Activated CD4-positive, alpha-beta T cell treated with anti-CD3 and anti-CD28 coated beads, Interleukin-2, amount 10 ng/mL, durations not matched to agents 24 days and 14 days (primary cell): ENCODE results near the gene PTPRN2. TPM values are rescaled to one million over a fixed set of nuclear protein-coding genes. Genes with fewer than 3 reads are reported as not detected.
"Not testable (repeated sequence)": the region's sequence is repeated elsewhere in the genome, so short reads cannot be mapped to it uniquely, and the experiment has no call there.

Experiments used
- DNase-seq: peaks from one replicate; pipeline ENCODE4 v3.0.0; 2022
- H3K27ac Mint-ChIP-seq: one replicate; pipeline ENCODE4 v1.8.0; 2022; ENCODE audit warnings: mild to moderate bottlenecking, mixed read lengths
- H3K27me3 Mint-ChIP-seq: one replicate; pipeline ENCODE4 v1.8.0; 2022; ENCODE audit warnings: mixed read lengths
- H3K36me3 Mint-ChIP-seq: one replicate; pipeline ENCODE4 v1.8.0; 2022; ENCODE audit warnings: low read depth, mild to moderate bottlenecking, mixed read lengths
- H3K4me1 Mint-ChIP-seq: one replicate; pipeline ENCODE4 v1.8.0; 2021; ENCODE audit warnings: mixed read lengths
- H3K4me3 Mint-ChIP-seq: one replicate; pipeline ENCODE4 v1.8.0; 2022; ENCODE audit warnings: mild to moderate bottlenecking, moderate library complexity, mixed read lengths
- H3K9me3 Mint-ChIP-seq: one replicate; pipeline ENCODE4 v1.8.0; 2021; ENCODE audit warnings: mixed read lengths
- intact Hi-C: fragments of 100-400 bp; cut with micrococcal nuclease; formaldehyde crosslinking; loops from one replicate; pipeline ENCODE4 v1.15.1; 2023
- total RNA-seq: library from RNA; stranded (reverse); gene quantifications from 2 replicates; pipeline ENCODE4 v1.2.3, GENCODE V29; 2022

PTPRN2 gene
- 0.31 and 0.33 TPM in 2 replicates for total RNA-seq

DNA sequence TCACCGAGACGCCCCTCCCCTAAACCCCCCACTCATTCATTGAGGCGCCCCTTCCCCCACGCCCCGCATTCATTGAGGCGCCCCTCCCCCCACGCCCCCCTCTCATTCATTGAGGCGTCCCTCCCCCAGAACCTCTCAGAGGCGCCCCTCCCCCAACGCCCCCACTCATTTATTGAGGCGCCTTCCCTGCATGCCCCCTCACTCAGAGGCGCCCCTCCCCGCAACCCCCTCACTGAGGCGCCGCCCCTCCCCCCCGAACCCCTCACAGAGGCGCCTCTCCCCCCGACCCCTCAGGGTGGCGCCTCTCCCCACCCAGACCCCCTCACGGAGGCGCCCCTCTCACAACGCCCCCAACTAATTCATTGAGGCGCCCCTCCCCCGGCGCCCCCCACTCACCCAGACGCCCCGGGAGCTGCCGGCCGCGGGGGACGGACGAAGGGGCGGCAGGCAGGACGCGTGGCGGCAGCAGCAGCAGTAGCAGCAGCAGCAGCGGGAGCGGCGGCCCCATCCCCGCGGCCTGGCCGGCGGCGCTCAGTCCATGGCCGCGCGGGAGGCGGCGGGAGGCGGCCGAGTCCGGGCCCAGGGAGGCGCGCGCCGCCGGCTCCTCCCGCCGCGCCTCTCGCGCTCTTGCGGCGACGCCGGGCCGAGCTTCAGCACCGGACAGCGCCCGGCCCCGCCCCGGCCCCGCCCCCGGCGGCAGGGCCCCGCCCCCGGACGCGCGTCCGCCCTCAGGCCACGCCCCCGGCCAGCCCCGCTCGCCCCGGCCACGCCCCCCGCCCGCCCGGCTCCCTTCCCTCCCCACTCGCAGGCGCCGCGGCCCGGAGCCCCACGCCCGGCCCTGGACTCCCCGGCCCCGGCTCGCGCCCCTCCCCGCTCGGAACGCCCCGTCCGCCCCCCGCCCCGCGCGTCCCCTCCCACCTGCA is at the start of gene PTPRN2:
Gene PTPRN2, minus strand, starts transcription at position 662 of the 923 bp plus-strand sequence.
- Mint-ChIP-seq H3K4me1 (no peaks in the 10 kb centered on the region), H3K27me3 (peaks cover 28% of the 10 kb centered on the region), H3K27ac (no peak within 1 kb of the TSS), H3K36me3 (no peaks in the 10 kb centered on the region), H3K9me3 (peaks cover 3% of the 10 kb centered on the region), H3K4me3 (peak within 1 kb of the TSS; percentile 37)
- intact Hi-C loops = no loop called here
- peak; percentile 84 for DNase-seq

DNA sequence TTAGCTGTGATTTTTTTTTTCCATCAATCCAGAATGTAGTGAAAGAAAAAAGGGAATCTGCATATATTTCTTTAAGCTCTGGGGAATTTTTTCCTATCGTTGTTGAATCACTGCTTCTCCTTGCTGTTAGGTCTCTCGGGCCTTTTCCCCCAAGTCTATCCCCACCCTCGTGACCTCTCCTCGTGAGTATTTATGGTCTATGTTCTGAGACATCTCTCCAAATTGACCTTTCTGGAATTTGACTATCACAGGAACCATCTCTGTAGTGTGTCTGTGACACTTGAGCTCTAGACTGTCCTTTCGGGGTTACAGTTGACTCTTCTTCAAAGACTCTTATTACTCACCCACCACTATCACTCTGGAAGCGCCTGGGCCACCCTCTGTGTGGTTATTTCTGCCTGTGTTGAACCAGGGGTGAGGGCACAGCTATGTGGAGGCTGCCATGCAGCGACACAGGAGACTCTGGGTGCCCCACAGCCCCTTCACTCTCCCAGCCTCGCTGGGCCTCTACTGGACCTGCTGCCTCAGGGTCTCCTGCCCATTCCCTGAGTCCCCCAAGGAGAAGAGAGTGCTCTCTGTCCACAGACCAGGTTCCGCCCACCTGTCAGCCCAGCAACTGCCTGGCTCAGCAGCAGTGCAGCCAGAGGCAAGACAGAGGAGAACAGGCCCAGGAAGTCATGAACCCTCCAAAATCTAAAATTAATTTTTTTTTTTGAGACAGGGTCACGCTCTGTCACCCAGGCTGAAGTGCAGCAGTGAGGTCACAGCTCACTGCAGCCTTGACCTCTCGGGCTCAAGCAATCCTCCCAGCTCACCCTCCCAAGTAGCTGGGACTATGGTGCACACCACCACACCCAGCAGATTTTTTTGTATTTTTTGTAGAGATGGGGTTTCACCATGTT is 45.7 kb upstream of the PTPRN2 start:
- Mint-ChIP-seq H3K27ac (peak overlapping the region; percentile 17), H3K4me1 (peaks cover 3% of the 10 kb centered on the region), H3K36me3 (peaks cover 50% of the 10 kb centered on the region), H3K27me3 (no peaks in the 10 kb centered on the region), H3K4me3 (no peak overlapping the region), H3K9me3 (no peaks in the 10 kb centered on the region)
- DNase-seq = no peak
- intact Hi-C loops = no loop called here

DNA sequence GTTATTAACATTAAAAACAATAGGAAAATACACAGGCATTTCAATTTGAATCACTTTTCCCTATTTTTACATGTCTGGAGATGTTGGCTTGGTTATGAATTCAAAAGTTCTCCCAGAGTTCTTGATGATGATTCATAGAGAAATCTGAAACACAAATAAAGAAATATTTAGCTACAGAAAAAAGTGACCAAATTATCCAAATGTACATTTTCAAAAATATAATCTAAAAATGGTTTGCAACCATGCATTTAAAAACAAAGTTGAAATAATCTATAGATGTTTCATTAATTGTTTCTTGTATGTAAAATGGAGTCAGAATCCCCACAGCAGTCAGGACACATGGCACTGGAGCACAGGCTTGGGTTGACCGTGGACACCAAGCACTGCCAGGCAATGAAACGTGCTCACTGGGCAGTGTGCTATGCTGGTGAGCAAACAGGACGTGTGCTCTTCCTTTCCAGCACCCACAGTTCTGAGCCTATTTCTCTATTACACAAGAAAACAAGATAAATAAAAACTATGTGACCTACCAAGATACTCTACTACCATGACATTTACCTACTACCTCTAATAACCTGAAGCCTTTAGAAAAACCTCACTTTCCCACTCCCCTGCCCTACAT is 44.1 kb upstream of the PTPRN2 start:
- Mint-ChIP-seq H3K9me3 (no peaks in the 10 kb centered on the region), H3K36me3 (peaks cover 49% of the 10 kb centered on the region), H3K27ac (no peak overlapping the region), H3K4me3 (no peak overlapping the region), H3K27me3 (no peaks in the 10 kb centered on the region), H3K4me1 (peaks cover 3% of the 10 kb centered on the region)
- intact Hi-C loops = no loop called here
- DNase-seq = no peak

- H3K9me3 Mint-ChIP-seq, H3K27me3 Mint-ChIP-seq, H3K27ac Mint-ChIP-seq, H3K4me3 Mint-ChIP-seq, intact Hi-C loops, DNase-seq, H3K4me1 Mint-ChIP-seq: not testable (repeated sequence)
- H3K36me3 Mint-ChIP-seq = peaks cover 51% of the 10 kb centered on the region
Observed at GRCh38 chr7:158626289-158626688, 38.7 kb upstream of the PTPRN2 start.

DNA sequence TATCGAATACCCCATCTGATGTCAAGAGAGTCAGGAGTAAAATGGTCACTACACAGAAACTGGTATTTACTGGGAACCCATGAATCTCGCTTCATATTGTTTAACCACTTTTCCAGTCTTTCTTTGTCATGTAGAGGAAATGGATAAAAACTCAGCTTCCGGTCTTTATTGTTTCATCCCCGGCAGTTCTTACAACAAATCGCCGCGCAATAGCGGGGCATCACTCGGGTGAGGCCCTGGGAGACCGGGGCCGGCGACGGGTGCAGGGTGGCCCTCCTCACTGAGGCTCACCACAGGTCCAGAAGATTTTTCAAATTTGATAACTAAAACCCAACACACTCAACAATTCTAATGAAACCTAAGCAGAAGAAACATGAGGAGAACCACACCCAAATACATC is 35.6 kb upstream of the PTPRN2 start:
- intact Hi-C loops = no loop called here
- no peaks in the 10 kb centered on the region for H3K9me3 Mint-ChIP-seq
- H3K4me3 Mint-ChIP-seq = no peak overlapping the region
- H3K36me3 Mint-ChIP-seq = peaks cover 33% of the 10 kb centered on the region
- H3K27ac Mint-ChIP-seq = no peak overlapping the region
- no peaks in the 10 kb centered on the region for H3K27me3 Mint-ChIP-seq
- no peak for DNase-seq
- no peaks in the 10 kb centered on the region for H3K4me1 Mint-ChIP-seq

DNA sequence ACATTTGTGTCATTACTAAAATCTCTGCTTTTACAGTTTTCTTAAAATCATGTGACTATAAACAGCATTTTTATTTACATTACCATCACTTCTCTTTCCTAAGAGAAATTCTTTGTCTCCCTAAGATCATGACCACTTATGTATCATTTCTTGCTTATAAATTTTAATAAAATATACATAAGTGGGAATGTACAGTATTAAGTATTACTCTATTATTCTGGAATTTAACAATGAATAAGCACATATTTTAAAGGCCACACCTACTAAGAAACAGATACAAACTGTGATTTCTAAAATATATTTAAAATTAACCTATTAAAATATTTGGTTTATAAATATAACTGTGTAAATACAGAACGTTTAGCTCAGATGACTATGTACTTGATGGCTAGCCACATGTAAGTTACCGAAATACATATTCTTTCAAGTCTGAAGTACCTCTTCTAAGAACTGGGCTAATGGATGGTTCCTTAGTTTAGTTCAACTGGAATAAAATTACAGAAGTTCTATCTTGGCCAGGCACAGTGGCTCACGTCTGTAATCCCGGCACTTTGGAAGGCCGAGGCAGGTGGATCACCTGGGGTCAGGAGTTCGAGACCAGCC is 33.3 kb upstream of the PTPRN2 start:
- Mint-ChIP-seq H3K4me3 (no peak overlapping the region), H3K36me3 (peaks cover 27% of the 10 kb centered on the region), H3K9me3 (no peaks in the 10 kb centered on the region), H3K27ac (no peak overlapping the region), H3K4me1 (peaks cover 2% of the 10 kb centered on the region), H3K27me3 (no peaks in the 10 kb centered on the region)
- intact Hi-C loops = no loop called here
- DNase-seq = no peak

DNA sequence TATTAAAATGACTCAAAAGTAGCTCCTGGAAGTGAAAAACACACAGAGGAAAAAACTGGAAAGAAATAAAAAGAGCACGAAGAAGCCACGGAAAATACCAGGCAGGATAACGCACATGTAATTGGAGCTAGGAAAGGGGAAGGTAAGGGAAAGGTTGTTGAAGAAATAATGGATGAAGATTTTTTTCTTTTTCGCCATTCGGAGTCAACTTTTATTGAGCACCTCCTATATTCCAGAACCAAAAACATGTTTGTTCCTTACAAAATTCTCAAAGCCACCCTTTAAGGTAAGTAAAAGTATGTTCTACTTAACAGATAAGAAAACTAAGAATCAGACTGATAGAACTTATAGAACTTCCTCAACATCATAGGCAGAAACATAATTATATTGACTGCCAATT is 32.8 kb upstream of the PTPRN2 start:
- no peaks in the 10 kb centered on the region for H3K27me3 Mint-ChIP-seq
- no peaks in the 10 kb centered on the region for H3K9me3 Mint-ChIP-seq
- DNase-seq = no peak
- intact Hi-C loops = no loop called here
- H3K36me3 Mint-ChIP-seq = peaks cover 22% of the 10 kb centered on the region
- peaks cover 2% of the 10 kb centered on the region for H3K4me1 Mint-ChIP-seq
- H3K4me3 Mint-ChIP-seq = no peak overlapping the region
- no peak overlapping the region for H3K27ac Mint-ChIP-seq

DNA sequence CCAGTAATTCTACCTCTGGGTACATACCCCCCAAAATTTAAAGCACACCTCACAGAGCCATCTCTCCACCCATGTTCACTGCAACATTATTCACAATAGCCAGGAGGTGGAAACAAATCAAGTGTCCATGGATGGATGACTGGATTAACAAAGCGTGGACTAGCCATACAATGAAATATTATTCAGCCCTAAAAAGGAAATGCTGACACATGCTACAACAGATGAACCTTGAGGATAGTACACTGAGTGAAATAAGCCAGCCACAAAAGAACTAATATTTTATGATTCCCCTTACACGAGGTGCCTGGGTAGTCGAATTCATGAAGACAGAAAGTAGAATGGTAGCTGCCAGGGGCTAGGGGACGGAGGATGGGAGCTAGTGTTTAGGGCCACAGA is 31.1 kb upstream of the PTPRN2 start:
- DNase-seq = no peak
- Mint-ChIP-seq H3K27ac (no peak overlapping the region), H3K4me3 (no peak overlapping the region), H3K4me1 (peaks cover 2% of the 10 kb centered on the region), H3K36me3 (peaks cover 15% of the 10 kb centered on the region), H3K27me3 (no peaks in the 10 kb centered on the region), H3K9me3 (no peaks in the 10 kb centered on the region)
- intact Hi-C loops = no loop called here

DNA sequence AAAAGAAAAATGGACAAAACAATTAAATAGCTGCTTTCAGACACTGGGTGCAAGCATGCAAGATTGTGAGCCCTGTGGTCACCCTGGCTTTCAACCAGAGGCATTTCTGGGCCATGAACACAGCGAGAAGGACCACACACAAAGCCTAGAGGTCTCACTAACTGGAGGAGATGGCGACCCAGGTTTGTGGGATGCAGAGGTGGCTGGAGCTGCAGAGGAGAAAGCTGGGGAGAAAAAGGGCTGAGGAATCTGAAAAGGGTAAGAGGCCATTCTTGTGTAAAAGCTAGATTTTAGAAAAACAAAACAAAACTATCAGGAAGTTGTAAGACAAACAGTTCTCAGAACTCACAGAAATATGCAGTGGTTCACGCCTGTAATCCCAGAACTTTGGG is 30.1 kb upstream of the PTPRN2 start:
- no peak for DNase-seq
- H3K27me3 Mint-ChIP-seq = no peaks in the 10 kb centered on the region
- no peak overlapping the region for H3K27ac Mint-ChIP-seq
- peaks cover 2% of the 10 kb centered on the region for H3K4me1 Mint-ChIP-seq
- peaks cover 8% of the 10 kb centered on the region for H3K36me3 Mint-ChIP-seq
- intact Hi-C loops = no loop called here
- H3K4me3 Mint-ChIP-seq = no peak overlapping the region
- H3K9me3 Mint-ChIP-seq = no peaks in the 10 kb centered on the region

DNA sequence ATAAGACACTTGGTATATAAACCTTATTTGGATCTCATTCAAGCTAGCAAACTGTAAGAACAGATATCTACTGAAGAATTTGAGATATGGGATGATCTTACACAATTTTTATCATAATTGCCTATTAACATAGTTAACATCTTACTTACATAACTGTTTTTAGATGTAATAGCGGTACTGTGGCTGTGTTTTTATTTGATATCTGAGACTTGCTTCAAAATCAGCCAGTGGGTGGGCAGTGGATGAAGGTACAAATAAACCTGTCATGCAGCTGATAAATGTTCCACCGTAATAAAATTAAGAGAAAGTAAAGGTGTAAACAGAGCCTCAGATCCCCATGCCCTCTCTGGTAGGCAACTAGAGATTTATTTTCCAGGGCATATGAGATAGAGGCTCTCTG is 28.4 kb upstream of the PTPRN2 start:
- no peak for DNase-seq
- no peaks in the 10 kb centered on the region for H3K27me3 Mint-ChIP-seq
- peaks cover 15% of the 10 kb centered on the region for H3K36me3 Mint-ChIP-seq
- no peak overlapping the region for H3K4me3 Mint-ChIP-seq
- intact Hi-C loops = no loop called here
- H3K27ac Mint-ChIP-seq = no peak overlapping the region
- peaks cover 7% of the 10 kb centered on the region for H3K4me1 Mint-ChIP-seq
- H3K9me3 Mint-ChIP-seq = no peaks in the 10 kb centered on the region

GRCh38 chr7:158614700-158615099 is 27.1 kb upstream of the PTPRN2 start:
- H3K27ac Mint-ChIP-seq = no peak overlapping the region
- peaks cover 17% of the 10 kb centered on the region for H3K36me3 Mint-ChIP-seq
- H3K4me1 Mint-ChIP-seq = peaks cover 7% of the 10 kb centered on the region
- no peak for DNase-seq
- intact Hi-C loops = no loop called here
- no peaks in the 10 kb centered on the region for H3K27me3 Mint-ChIP-seq
- no peaks in the 10 kb centered on the region for H3K9me3 Mint-ChIP-seq
- H3K4me3 Mint-ChIP-seq = no peak overlapping the region

DNA sequence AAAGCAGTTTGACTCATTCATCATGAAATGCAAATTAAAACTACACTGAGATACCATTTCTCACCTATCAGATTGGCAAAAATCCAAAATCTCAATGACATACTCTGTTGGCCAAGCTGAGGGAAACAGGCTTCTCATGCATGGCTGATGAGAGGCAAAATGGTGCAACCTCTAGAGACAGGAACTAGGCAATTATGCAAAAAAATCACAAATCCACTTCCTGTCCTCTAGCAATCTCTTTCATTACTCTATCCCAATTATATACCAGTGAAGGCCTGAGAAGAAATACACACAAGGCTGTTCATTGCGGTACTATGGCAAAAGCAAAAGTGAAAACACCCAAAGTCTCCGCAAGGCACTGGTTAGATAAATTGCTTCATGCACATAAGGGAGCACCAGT is 25.9 kb upstream of the PTPRN2 start:
- Mint-ChIP-seq H3K4me3 (no peak overlapping the region), H3K27ac (no peak overlapping the region), H3K27me3 (no peaks in the 10 kb centered on the region), H3K4me1 (peaks cover 7% of the 10 kb centered on the region), H3K9me3 (no peaks in the 10 kb centered on the region), H3K36me3 (peaks cover 23% of the 10 kb centered on the region)
- intact Hi-C loops = no loop called here
- no peak for DNase-seq

DNA sequence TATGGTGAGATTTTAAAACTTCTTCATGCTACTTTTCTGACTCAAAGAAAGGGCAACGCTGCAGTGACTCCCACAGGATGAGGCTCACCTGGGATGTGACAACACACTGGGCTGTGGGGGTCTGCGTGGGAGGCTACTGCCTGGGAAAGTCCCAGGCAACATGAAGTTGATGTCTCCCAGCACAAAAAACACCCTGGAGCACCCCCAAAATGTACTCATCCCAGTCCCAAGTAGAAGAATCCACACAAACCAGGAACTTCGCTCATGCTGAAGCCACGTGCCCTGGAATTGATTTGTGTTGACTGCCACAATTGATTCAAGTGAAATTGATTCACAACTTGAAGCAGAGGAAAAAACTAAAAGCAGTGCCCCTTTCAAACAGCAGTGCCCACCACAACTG is 24.9 kb upstream of the PTPRN2 start:
- Mint-ChIP-seq H3K4me1 (peaks cover 5% of the 10 kb centered on the region), H3K36me3 (peaks cover 24% of the 10 kb centered on the region), H3K27ac (no peak overlapping the region), H3K4me3 (no peak overlapping the region), H3K27me3 (no peaks in the 10 kb centered on the region), H3K9me3 (no peaks in the 10 kb centered on the region)
- DNase-seq = no peak
- intact Hi-C loops = no loop called here
